SK-N-SH treated with all-trans-retinoic acid at 6 μM for 48 hours (cell line): ENCODE data around the gene DRAXIN.

Experiments
- ATAC-seq: fragments of 200-7000 bp; cut with Tn5 transposase; 3 replicates; pipeline ENCODE4 v1.9.1; 2020; ENCODE audit warnings: mild to moderate bottlenecking, moderate library complexity
- ARNTL ChIP-seq: fragments of 450-650 bp; formaldehyde crosslinking; IDR thresholded peaks from 2 replicates; pipeline ENCODE4 v1.5.0; 2020; ENCODE audit warnings: low read depth, mild to moderate bottlenecking, moderate library complexity, borderline replicate concordance
- BACH2 ChIP-seq: fragments of 250-450 bp; sonication (Bioruptor Pico); IDR thresholded peaks from 2 replicates; pipeline ENCODE4 v1.9.0; 2021; ENCODE audit warnings: mild to moderate bottlenecking, borderline replicate concordance
- CREB5 ChIP-seq: fragments of 250-450 bp; sonication (Bioruptor Pico); IDR thresholded peaks from 2 replicates; pipeline ENCODE4 v1.5.1; 2020; ENCODE audit warnings: low read depth, mild to moderate bottlenecking, moderate library complexity
- CSDC2 ChIP-seq: fragments of 250-450 bp; sonication (Bioruptor Pico); IDR thresholded peaks from 2 replicates; pipeline ENCODE4 v1.5.0; 2020; ENCODE audit warnings: mild to moderate bottlenecking, moderate library complexity
- CSRNP3 ChIP-seq: fragments of 250-450 bp; sonication (Bioruptor Pico); IDR thresholded peaks from 2 replicates; pipeline ENCODE4 v1.5.1; 2021; ENCODE audit warnings: mild to moderate bottlenecking, moderate library complexity
- ESRRG ChIP-seq: fragments of 250-450 bp; sonication (Bioruptor Pico); IDR thresholded peaks from 2 replicates; pipeline ENCODE4 v1.6.1; 2021; ENCODE audit warnings: mild to moderate bottlenecking
- GLIS3 ChIP-seq: fragments of 250-450 bp; sonication (Bioruptor Pico); IDR thresholded peaks from 2 replicates; pipeline ENCODE4 v1.5.0; 2020; ENCODE audit warnings: mild to moderate bottlenecking, moderate library complexity
- ISL1 ChIP-seq: fragments of 250-450 bp; sonication (Bioruptor Pico); IDR thresholded peaks from 2 replicates; pipeline ENCODE4 v2.1.2; 2022; ENCODE audit warnings: mild to moderate bottlenecking, moderate library complexity
- OSR1 ChIP-seq: fragments of 250-450 bp; sonication (Bioruptor Pico); IDR thresholded peaks from 2 replicates; pipeline ENCODE4 v1.8.0; 2022; ENCODE audit warnings: moderate library complexity, mild to moderate bottlenecking, inconsistent platforms
- PATZ1 ChIP-seq: fragments of 250-450 bp; sonication (Bioruptor Pico); IDR thresholded peaks from 2 replicates; pipeline ENCODE4 v1.8.0; 2020; ENCODE audit warnings: mild to moderate bottlenecking, moderate library complexity, borderline replicate concordance
- PPARA ChIP-seq: fragments of 250-450 bp; sonication (Bioruptor Pico); IDR thresholded peaks from 2 replicates; pipeline ENCODE4 v1.5.0; 2020; ENCODE audit warnings: mild to moderate bottlenecking, borderline replicate concordance
- RARB ChIP-seq: fragments of 250-450 bp; sonication (Bioruptor Pico); IDR thresholded peaks from 2 replicates; pipeline ENCODE4 v1.8.0; 2021; ENCODE audit warnings: mild to moderate bottlenecking, moderate library complexity
- SNAI2 ChIP-seq: fragments of 250-450 bp; sonication (Bioruptor Pico); IDR thresholded peaks from 2 replicates; pipeline ENCODE4 v1.5.0; 2020; ENCODE audit warnings: mild to moderate bottlenecking, moderate library complexity
- TCF4 ChIP-seq: fragments of 250-450 bp; sonication (Bioruptor Pico); IDR thresholded peaks from 2 replicates; pipeline ENCODE4 v1.8.0; 2021; ENCODE audit warnings: mild to moderate bottlenecking, moderate library complexity, borderline replicate concordance
- TOX ChIP-seq: fragments of 250-450 bp; sonication (Bioruptor Pico); IDR thresholded peaks from 2 replicates; pipeline ENCODE4 v1.8.0; 2021; ENCODE audit warnings: mild to moderate bottlenecking, moderate library complexity, borderline replicate concordance
- TSHZ2 ChIP-seq: fragments of 250-450 bp; sonication (Bioruptor Pico); IDR thresholded peaks from 2 replicates; pipeline ENCODE4 v1.5.0; 2020; ENCODE audit warnings: mild to moderate bottlenecking, moderate library complexity
- ZC3H10 ChIP-seq: fragments of 250-450 bp; sonication (Bioruptor Pico); IDR thresholded peaks from 2 replicates; pipeline ENCODE4 v1.5.1; 2021; ENCODE audit warnings: mild to moderate bottlenecking, moderate library complexity
- ZFP3 ChIP-seq: fragments of 250-450 bp; sonication (Bioruptor Pico); IDR thresholded peaks from 2 replicates; pipeline ENCODE4 v1.5.0; 2020; ENCODE audit warnings: mild to moderate bottlenecking, moderate library complexity
- ZFP30 ChIP-seq: fragments of 450-650 bp; formaldehyde crosslinking; IDR thresholded peaks from 2 replicates; pipeline ENCODE4 v1.5.0; 2022; ENCODE audit warnings: mild to moderate bottlenecking, moderate library complexity
- ZNF565 ChIP-seq: fragments of 450-650 bp; formaldehyde crosslinking; conservative IDR thresholded peaks from 2 replicates; pipeline ENCODE4 v1.5.0; 2020; ENCODE audit warnings: low read depth, mild to moderate bottlenecking, moderate library complexity
- ZNF70 ChIP-seq: fragments of 450-650 bp; formaldehyde crosslinking; IDR thresholded peaks from 2 replicates; pipeline ENCODE4 v1.5.0; 2020; ENCODE audit warnings: mild to moderate bottlenecking, moderate library complexity
- ZNF8 ChIP-seq: fragments of 450-650 bp; formaldehyde crosslinking; IDR thresholded peaks from 2 replicates; pipeline ENCODE4 v1.5.0; 2020; ENCODE audit warnings: mild to moderate bottlenecking, moderate library complexity

DRAXIN gene

GRCh38 chr1:11647333-11647732 lies 44.2 kb upstream of the DRAXIN start:
- no peak for ATAC-seq
- TF ChIP-seq ZFP30 (CRISPR knock-in tag), result no peak

- no peak for ATAC-seq
- no peak for TF ChIP-seq RARB (CRISPR knock-in tag)
- TF ChIP-seq TOX (CRISPR knock-in tag), result no peak
- no peak for TF ChIP-seq OSR1 (CRISPR knock-in tag)
- TF ChIP-seq CREB5 (CRISPR knock-in tag), result no peak
- TF ChIP-seq TSHZ2 (CRISPR knock-in tag), result no peak
- TF ChIP-seq ZNF70, result no peak
- no peak for TF ChIP-seq CSRNP3
- TF ChIP-seq, all 23 proteins: peak for 0
Measured at GRCh38 chr1:11648039-11648438, 43.5 kb upstream of the DRAXIN start.

- TF ChIP-seq OSR1 (CRISPR knock-in tag) (no peak), TOX (CRISPR knock-in tag) (no peak), RARB (CRISPR knock-in tag) (no peak), BACH2 (CRISPR knock-in tag) (no peak), ZNF565 (CRISPR knock-in tag) (no peak), ISL1 (CRISPR knock-in tag) (no peak), GLIS3 (CRISPR knock-in tag) (no peak), ZNF70 (no peak), ESRRG (CRISPR knock-in tag) (no peak), PPARA (CRISPR knock-in tag) (no peak), ZFP30 (CRISPR knock-in tag) (no peak), TSHZ2 (CRISPR knock-in tag) (no peak)
- ATAC-seq, result no peak
Measured at GRCh38 chr1:11648732-11649158, 42.8 kb upstream of the DRAXIN start.

- no peak for ATAC-seq
- TF ChIP-seq TOX (CRISPR knock-in tag) (no peak), GLIS3 (CRISPR knock-in tag) (no peak), ARNTL (CRISPR knock-in tag) (no peak), ZNF70 (no peak), ZC3H10 (CRISPR knock-in tag) (no peak), ISL1 (CRISPR knock-in tag) (no peak), SNAI2 (CRISPR knock-in tag) (no peak), ZFP3 (no peak), TCF4 (CRISPR knock-in tag) (no peak), CSDC2 (CRISPR knock-in tag) (no peak), ESRRG (CRISPR knock-in tag) (no peak), PATZ1 (CRISPR knock-in tag) (no peak), CREB5 (CRISPR knock-in tag) (no peak), ZNF8 (CRISPR knock-in tag) (no peak), ZNF565 (CRISPR knock-in tag) (no peak), OSR1 (CRISPR knock-in tag) (no peak)
Measured at GRCh38 chr1:11649237-11649623, 42.3 kb upstream of the DRAXIN start.
